ENCODE data around the gene SKI.

- TF ChIP-seq, protein P1, sequence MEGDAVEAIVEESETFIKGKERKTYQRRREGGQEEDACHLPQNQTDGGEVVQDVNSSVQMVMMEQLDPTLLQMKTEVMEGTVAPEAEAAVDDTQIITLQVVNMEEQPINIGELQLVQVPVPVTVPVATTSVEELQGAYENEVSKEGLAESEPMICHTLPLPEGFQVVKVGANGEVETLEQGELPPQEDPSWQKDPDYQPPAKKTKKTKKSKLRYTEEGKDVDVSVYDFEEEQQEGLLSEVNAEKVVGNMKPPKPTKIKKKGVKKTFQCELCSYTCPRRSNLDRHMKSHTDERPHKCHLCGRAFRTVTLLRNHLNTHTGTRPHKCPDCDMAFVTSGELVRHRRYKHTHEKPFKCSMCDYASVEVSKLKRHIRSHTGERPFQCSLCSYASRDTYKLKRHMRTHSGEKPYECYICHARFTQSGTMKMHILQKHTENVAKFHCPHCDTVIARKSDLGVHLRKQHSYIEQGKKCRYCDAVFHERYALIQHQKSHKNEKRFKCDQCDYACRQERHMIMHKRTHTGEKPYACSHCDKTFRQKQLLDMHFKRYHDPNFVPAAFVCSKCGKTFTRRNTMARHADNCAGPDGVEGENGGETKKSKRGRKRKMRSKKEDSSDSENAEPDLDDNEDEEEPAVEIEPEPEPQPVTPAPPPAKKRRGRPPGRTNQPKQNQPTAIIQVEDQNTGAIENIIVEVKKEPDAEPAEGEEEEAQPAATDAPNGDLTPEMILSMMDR (IDR thresholded peaks at IDR 0.05; ENCODE audit: borderline replicate concordance, extremely low read depth, low read length, poor library complexity, severe bottlenecking), result no peak
- no peak for TF ChIP-seq EZH2 (IDR thresholded peaks at IDR 0.05; ENCODE audit: borderline replicate concordance, low read depth, low read length, severe bottlenecking)
Observed at GRCh38 chr1:2189459-2190425, 38.4 kb upstream of the SKI start.
